Measurements from ENCODE around the gene JPH2. TPM values are rescaled to one million over a fixed set of nuclear protein-coding genes. Genes with fewer than 3 reads are reported as not detected.
A peak's percentile ranks its signal among the peaks of the same experiment; 100 is the strongest.

JPH2 gene
- total RNA-seq, 2 donors from 2014 or later: 0.92 to 12.9 TPM

DNA sequence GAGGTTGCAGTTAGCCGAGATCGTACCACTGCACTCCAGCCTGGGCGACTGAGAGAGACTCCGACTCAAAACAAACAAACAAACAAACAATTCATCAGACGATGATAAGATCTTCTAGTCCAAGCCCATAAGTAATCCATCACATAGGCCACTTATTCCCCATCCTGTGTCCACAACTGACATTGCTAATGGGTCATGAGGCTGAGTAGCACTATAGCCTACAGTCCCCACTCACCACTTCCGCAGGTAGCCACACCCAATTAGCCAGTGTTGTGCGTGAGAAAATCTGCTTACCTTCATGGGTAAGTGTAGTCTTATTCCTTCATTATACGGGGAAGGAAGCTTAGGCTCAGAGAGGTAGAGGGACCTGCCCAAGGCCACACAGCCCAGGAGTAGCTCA lies 13.1 kb downstream of the JPH2 start:
- intact Hi-C loops (cut with DNase I, micrococcal nuclease): no loop called here
- ATAC-seq (no peak), DNase-seq (no peak)

DNA sequence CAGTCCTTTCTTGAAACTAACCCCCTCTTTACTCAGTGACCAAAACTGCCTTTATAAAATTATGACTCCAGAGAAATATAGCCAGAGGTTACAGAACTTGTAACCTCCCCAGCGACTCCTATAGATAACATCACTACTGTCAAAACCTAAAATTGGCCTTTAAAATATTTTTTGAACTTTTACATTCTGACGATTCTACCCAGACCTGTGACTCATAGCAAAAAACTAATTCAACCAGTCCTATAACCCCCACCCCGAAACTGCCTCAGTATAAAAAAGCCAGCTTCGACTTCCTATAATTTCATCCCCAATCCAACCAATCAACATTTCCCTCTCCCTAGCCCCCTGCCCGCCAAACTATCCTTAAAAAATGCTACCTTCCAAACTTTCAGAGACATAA lies 13.9 kb downstream of the JPH2 start:
- ATAC-seq (no peak), DNase-seq (no peak)
- intact Hi-C loops (cut with DNase I, micrococcal nuclease): no loop called here

DNA sequence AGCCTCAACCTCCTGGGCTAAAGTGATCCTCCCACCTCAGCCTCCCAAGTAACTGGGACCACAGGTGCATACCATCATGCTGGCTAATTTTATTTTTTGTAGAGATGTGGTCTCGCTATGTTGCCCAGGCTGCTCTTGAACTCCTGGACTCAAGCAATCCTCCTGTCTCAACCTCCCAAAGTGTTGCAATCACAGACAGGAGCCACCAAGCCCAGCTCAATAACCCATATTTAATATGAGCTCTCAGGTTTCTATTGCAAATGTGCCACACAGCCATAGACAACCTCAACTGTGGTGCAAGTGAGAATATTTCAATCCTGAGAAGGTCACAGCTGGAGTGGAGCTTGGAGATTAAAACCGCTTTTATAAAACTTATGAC lies 14.4 kb downstream of the JPH2 start:
- DNase-seq (no peak), ATAC-seq (no peak)
- intact Hi-C loops (cut with DNase I, micrococcal nuclease): no loop called here

DNA sequence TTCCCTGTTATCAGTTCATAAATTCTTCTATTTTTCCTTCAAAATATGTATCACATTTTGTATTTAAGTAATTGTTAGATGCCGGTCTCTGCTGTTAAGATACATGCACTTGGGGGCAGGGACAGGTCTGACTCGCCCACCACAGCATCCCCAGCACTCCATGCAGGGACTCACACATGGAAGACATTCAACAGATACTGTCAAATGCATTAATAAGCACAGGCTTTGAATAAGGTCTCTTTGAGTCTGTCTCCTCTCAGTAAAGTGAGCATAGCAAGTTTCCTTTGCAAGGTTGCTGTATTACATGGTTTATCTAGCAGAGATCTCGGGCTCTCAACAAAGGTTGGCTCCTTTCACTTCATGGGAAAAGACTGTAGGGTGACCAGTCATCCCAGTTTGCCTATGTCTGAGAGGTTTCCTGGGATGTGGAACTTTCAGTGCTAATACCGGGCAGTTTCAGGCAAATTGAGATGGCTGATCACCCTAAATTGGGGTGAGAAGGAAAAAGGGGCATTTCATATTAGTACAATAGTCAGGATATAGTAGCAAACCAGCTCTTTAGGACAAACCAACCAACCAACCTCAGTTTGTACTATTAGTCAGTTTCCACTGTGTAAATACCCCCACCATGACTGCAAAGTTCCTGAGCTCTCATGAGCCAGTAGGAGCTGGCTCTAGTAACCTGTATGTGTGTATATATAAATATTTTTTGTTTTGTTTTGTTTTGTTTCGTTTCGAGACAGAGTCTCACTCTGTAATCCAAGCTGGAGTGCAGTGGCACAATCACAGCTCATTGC lies 15.0 kb downstream of the JPH2 start:
- intact Hi-C loops (cut with DNase I, micrococcal nuclease): no loop called here
- DNase-seq: no peak
- no peak for ATAC-seq

DNA sequence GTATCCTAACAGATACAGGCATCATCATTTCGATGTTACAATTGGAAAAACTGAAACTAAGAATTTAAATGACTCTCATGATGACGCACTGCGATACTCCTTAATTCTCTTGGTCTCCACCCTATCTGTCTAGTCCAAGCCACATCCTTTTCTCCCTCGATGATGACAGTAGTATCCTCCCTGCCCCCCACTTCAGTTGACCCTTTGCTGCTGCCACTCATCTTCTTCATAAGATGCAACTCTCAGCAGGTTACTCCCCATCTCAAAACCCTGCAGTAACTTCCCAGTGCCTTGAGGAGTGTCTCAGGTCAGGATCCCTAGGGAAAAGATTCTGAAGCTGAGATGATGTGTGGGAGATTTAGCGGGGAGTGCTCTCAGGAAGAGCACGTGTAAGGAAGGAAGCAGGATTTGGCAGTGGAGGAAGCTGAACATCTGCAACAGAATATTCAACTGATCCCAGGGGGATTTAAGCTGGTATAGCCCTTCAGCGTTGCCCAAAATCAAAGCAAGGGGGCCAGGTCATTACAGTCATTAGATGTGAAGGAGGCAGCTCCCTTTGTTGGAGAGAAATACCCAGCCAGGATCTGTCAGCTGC lies 16.1 kb downstream of the JPH2 start:
- ATAC-seq (no peak), DNase-seq (no peak)
- intact Hi-C loops (cut with DNase I, micrococcal nuclease): no loop called here

DNA sequence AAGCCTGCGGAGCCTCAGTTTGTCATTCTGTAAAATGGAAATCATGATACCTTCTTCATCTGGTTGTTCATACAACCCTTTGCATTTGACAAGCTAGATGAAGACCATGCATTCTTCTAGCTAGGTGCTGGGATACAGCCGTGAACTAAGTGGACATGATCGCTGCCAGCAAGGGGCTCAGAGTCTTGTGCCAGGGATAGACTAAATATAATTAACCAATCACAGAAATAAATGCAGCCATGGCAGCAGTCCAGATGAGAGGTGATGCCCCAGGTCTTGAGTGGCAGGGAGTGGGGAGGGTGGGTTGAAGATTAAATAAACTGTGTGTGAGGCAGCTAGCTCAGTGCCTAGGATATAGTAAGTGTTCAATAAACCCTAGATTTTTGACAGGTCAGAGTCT lies 19.3 kb downstream of the JPH2 start:
- intact Hi-C loops (cut with DNase I, micrococcal nuclease): no loop called here

DNA sequence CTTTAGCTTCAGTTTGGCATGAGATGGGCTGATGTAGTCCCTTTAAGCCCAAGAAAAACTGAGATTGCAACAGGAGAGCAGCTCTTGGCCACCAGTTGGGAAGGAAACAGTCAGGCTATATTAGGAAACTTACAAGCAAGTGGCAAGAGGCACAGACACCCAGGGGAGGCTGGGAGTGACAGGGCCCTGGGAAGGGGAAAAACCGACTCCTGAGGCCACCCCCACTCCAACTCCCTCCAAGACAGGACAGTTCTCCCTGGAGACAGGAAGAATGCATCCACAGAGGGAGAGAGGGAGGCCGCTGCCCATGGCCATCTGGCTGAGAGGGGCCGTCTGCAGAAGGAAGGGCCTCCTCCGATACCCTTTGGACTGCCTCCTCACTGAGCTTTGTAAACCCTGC lies 20.5 kb downstream of the JPH2 start:
- intact Hi-C loops (cut with DNase I, micrococcal nuclease): no loop called here
- ATAC-seq: no peak
- peak in 1 of 2 donors; percentile 45 for DNase-seq

More for the DNA sequence above, 19.3 kb downstream of the JPH2 start:
- ATAC-seq (no peak), DNase-seq (no peak)

DNA sequence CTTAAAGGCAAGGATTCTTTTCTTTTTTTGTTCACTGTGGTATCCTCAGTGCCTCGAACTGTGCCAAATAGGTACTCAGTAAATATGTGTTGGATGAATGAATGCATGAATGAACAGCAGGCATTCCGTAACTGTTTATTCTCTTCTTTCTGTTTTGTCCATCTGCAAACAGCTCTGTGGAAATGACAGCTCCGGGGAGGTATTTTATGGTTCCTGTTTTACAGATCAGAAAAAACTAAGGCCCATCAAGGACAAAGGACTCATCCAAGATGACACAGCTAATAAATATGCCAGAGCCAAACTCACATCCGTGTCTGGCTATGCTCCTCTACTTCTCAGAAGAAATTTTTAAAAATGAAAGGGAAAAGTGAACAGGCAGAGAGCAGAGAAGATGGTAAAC lies 21.0 kb downstream of the JPH2 start:
- DNase-seq (no peak), ATAC-seq (no peak)
- intact Hi-C loops (cut with DNase I, micrococcal nuclease): no loop called here

DNA sequence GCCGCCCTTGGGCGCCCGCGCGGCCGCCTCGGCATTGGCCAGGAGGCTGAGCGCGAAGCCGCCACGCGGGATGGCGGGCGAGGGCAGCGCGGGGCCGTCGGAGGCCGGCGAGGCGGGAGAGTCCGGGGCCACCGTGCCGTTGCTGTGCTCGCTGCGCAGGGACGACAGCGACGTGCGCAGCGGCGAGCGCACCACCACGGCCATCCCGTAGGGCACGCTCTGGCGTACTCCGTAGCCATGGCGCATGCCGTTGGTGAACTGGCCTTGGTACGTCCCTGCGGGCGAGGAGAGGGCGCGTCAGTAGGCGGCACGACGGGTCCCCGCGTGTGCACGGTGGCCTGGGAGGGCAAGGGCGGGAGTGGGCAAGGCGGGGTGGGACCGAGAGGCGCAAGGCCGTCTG lies 26.9 kb downstream of the JPH2 start:
- intact Hi-C loops (cut with DNase I, micrococcal nuclease): no loop called here
- DNase-seq (no peak), ATAC-seq (no peak)

DNA sequence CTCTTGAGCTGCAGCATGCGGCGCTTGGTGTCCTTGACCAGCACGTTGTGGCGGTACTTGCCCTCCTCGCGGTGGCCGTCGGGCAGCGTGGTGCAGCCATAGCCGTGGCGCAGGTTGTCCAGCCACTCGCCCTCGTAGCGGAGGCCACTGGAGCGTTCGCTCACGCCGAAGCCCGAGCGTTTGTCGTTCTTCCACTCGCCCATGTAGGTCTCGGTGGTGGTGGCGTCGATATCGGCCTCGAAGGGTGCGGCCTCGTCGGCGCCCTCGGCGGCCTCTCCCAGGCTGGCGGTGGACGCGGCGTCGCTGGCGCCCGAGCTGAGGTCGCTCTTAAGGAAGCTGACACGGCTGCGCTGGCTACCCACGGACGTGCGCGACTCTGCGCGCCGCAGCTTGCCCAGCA lies 27.3 kb downstream of the JPH2 start:
- intact Hi-C loops (cut with DNase I, micrococcal nuclease): no loop called here
- DNase-seq (no peak), ATAC-seq (no peak)

DNA sequence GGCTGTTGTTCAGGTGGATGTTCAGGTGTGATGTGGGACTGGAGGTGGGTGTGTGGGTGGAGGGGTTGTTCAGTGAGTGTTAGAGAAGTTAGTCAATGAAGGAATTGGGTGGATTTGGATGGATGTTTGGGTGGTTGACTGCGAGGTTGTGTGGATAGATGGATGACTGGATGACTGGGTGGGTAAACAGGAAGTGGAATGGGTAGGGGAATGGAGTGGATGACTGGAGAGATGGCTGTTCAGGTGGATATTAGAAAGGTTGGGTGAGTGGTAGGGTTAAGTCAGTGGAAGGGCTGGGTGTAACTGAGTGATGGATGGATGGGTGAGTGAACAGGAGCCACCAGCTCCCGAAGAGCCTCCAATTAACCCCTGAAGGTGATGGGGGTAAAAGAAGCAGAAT lies 27.9 kb downstream of the JPH2 start:
- ATAC-seq (no peak), DNase-seq (no peak)
- intact Hi-C loops (cut with DNase I, micrococcal nuclease): no loop called here

DNA sequence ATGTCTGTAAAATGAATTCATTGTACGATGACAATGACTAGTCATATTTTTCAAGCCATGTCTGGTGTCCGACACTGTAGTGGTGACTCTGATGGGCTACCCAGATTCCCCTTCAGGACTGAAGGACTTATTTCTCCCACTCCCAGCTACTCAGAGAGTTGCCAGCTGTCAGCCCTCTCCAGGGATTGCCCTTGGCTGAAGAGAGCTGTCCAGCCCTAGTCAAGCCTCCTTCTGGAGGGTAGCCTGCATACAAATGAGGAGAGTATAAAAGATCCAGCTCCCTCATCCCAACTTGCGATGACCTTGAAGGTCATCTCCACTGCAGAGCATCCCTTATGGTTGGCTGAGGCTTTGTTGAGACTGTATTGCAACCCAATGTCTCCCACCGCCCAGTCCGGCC lies 29.9 kb downstream of the JPH2 start:
- intact Hi-C loops (cut with DNase I, micrococcal nuclease): no loop called here
- ATAC-seq (no peak), DNase-seq (no peak)

DNA sequence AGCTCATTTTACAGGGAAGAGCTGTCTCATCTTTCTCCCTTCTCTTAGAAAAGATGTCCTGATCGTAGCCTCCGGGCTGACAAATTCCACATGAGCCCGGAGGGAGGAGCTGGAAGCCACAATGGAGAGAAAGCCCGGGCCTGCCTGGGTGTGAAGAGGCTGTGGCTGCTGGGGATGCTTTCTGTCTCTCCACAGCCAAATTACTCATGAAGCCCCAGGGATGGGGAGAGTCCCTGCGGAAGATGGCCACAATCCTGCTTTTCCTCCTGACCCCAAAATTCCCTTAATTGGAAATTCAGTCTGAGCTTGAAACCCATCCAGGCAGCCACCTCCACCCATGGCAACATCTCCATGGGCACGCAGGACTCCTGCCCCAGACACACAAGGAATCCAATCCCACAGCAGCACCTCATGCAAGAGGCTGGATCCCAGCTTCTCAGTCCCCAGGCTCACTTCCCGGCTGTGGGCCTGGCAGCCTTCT lies 32.4 kb downstream of the JPH2 start:
- no peak for ATAC-seq
- intact Hi-C loops (cut with DNase I, micrococcal nuclease): no loop called here
- no peak for DNase-seq

DNA sequence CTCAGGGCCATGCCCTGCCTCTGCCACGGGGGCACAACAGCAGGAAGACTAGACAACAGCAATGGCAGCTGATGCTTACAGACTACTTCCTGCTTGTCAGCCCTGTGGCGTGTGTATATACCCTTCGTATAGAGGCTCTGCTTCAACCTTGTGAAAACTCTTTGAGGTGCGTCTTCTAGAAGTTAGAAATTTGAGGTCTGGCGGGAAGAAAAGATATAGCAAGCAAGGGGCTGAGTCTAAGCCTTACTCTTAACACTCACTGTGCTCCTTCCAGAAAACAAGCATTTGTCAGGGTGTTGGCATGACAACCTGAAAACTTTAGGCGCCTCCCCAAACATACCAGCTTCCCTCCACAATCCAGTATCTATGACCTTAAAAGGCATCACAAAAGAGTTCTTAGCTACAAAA lies 33.3 kb downstream of the JPH2 start:
- DNase-seq (no peak), ATAC-seq (no peak)
- intact Hi-C loops (cut with DNase I, micrococcal nuclease): no loop called here

DNA sequence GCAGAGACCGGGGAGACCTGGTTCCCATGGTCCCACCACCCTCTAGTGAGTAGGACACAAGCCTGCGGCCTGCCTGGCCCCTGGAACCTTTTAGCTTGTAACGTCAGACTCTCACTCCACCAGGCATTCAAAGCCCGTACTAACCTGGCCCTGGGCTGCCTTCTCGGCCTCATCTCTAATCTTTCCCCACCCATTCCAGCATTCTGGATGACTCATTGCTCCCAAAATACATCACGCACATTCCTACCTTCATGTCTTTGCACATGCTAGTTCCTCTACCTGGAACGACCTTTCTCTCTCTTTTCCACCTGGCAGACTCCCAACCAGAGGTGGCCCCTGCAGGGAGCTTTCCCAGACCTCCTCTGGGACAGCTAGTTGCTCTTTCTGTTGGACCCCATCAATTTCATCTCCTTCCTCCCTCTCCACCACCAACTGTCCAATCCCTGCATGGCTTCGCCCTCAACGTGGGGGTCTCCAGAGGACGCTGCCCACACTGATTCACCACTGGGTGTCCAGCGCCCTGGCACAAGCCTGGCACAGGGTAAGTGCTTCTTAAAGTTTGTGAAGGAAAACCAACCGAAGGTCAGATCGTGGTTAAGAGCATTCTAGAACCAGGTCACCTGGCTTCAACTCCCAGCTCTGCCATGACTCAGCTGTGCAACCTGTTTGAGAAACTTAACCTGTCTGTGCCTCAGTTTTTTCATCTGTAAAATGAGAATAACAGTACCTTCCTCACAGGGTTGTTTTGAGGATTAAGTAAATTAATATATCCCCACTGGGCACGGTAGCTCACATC lies 35.2 kb downstream of the JPH2 start:
- intact Hi-C loops (cut with DNase I, micrococcal nuclease): no loop called here
- no peak for ATAC-seq
- no peak for DNase-seq

DNA sequence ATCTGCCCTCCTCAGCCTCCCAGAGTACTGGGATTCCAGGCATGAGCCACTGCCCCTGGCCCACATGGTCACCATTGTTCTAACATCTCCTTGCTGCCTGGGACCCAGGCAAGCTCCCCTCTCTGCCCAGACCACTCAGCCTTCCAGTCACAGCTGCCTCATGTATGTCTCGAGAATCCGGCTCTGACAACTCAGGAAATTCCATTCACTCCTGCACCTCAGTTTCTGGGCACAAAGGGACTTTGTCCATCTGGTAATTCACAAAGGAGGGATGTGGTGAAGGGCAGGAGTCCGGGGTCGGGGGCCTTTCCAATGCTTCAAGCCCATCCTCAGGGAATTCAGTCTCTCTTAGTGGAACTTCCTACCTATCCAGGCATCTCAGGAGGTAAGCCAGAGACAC lies 40.7 kb downstream of the JPH2 start:
- DNase-seq (no peak), ATAC-seq (no peak)
- intact Hi-C loops (cut with DNase I, micrococcal nuclease): no loop called here

DNA sequence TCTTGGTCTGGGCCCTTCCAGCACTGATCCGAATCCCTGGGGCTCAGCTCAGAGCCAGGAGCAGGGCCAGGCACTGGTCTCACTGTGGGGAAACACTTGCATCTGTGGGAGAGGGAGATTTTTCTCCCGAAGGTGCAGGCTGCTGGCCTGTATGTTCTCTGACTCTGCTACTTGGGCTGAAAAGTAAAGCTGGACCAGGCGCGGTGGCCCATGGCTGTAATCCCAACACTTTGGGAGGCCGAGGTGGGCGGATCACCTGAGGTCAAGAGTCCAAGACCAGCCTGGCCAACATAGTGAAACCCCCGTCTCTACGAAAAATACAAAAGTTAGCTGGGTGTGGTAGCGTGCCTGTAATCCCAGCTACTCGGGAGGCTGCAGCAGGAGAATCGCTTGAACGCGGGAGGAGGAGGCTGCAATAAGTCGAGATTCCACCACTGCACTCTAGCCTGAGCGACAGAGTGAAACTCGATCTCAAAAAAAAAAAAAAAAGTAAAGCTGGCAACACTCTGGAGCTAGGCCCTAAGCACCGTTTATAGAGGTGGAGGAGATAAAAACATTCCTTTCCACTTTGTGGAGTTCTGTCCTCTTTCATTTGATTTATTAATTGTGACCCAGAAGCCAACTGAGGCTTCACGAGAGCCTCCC lies 41.7 kb downstream of the JPH2 start:
- DNase-seq (no peak), ATAC-seq (no peak)
- intact Hi-C loops (cut with DNase I, micrococcal nuclease): no loop called here

DNA sequence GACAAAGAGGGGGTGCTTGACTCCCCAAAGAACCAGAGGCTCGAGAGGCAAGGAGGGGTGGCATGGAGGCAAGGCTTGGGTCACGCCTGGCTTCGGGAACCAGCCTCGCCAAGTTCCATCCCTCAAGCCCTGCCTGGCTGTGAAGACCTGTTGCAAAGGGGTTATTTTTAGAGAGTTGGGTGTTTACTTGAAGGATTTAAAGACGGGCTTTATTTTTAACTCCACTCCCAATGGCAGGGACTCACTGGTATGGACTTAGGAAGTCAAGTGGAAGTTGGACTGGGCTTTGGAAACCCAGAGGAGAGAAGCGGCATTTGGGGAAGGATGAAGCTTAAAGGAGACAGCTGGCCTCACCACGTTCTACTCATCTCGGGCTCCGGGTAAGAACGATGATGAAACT lies 43.1 kb downstream of the JPH2 start:
- no peak for DNase-seq
- intact Hi-C loops (cut with DNase I, micrococcal nuclease): no loop called here
- no peak for ATAC-seq

DNA sequence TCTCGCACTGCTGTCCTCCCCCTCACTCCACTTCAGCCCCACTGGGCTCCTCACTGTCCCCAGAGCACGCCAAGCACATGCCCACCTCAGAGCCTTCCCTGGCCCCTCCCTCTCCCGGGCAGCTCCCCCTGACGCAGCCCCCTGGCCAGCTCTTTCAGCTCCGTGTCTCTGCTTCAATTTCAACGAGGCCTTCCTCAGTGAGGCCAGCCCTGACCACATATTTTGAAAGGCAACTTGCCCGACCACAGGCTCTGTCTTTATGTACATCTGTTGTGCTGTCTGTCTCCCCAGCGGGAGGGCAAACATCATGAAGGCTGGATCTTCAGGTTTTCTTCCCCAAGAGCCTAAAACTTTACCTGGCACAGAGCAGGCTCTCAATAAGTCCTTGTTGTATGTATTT lies 44.6 kb downstream of the JPH2 start:
- no peak for ATAC-seq
- DNase-seq: no peak
- intact Hi-C loops (cut with DNase I, micrococcal nuclease): no loop called here

DNA sequence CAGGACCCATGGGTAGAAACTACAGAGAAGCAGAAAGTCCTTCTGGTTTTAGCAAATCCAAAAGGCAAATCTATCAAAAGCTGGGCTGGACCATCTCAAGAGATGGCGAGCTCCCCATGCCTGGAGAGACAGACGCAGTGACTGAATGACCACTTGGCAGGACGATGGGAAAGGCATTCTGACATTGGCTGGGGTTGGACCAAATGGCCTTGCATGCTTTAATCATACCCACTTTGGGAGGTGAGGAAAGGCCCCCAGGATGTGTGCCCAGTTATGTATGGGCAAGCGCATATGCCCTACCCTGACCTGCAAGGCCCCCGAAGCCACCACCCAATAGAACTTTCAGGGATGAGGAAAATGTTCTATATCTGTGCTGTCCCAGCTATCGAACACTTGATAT lies 45.1 kb downstream of the JPH2 start:
- ATAC-seq (no peak), DNase-seq (no peak)
- intact Hi-C loops (cut with DNase I, micrococcal nuclease): no loop called here

Data from left colon (tissue), 2 donors.